ENCODE measurements around the gene GABRR3. TPM values are rescaled to one million over a fixed set of nuclear protein-coding genes. Genes with fewer than 3 reads are reported as not detected.

GABRR3 gene
- total RNA-seq, 1 experiment from 2014 or later: not detected

GRCh38 chr3:98010194-98010882 lies 24.8 kb downstream of the GABRR3 start:
- BruUV-seq (replicated peaks): no TSS peak
- Histone ChIP-seq H3K9me3 (ENCODE audit: low read length) (no peaks in the 10 kb centered on the region), H3K79me2 (ENCODE audit: low read length) (no peaks in the 10 kb centered on the region), H3K27me3 (ENCODE audit: low read length) (no peaks in the 10 kb centered on the region), H4K20me1 (ENCODE audit: low read length) (no peaks in the 10 kb centered on the region), H3K4me2 (ENCODE audit: low read length) (no peak overlapping the region), H3K4me1 (ENCODE audit: insufficient read depth, low read length) (peaks cover 8% of the 10 kb centered on the region; the same call in 1 of the 2 replicates), H3K9ac (ENCODE audit: low read length) (no peak overlapping the region), H3K36me3 (ENCODE audit: low read depth, low read length) (no peaks in the 10 kb centered on the region), H2AFZ (ENCODE audit: low read length) (no peak overlapping the region), H3K27ac (ENCODE audit: low read length) (no peak overlapping the region), H3F3A (ENCODE audit: low read length, unreplicated experiment) (no peaks in the 10 kb centered on the region), H3K9me2 (replicated peaks; ENCODE audit: low read length) (0 out of 2 replicates have a peak, but pooled peaks cover 4% of the 10 kb centered on the region), H3K4me3 (ENCODE audit: low read length) (no peak overlapping the region)
- intact Hi-C loops (cut with micrococcal nuclease): no loop called here
- ChIA-PET CTCF (interaction anchor here (0.6 kb wide), 1 partner anchor 1676 kb away, joined by 3 read pairs; no protein-coding TSS in a partner anchor), POLR2A (ENCODE audit: unreplicated experiment) (no interaction called here)
- no peak for ATAC-seq
- DNase-seq: no peak
- no peak for TF ChIP-seq EZH2phosphoT487 (IDR thresholded peaks at IDR 0.05; ENCODE audit: borderline replicate concordance, low read length)
- no peak for TF ChIP-seq CTCF (conservative IDR thresholded peaks at IDR 0.05; ENCODE audit: low read depth, low read length)
- no peak for TF ChIP-seq EZH2 (IDR thresholded peaks at IDR 0.05; ENCODE audit: low read length, unreplicated experiment)

- Histone ChIP-seq H3K27me3 (ENCODE audit: low read length) (no peaks in the 10 kb centered on the region), H3F3A (ENCODE audit: low read length, unreplicated experiment) (no peaks in the 10 kb centered on the region), H4K20me1 (ENCODE audit: low read length) (no peaks in the 10 kb centered on the region), H3K4me1 (ENCODE audit: insufficient read depth, low read length) (peaks cover 6% of the 10 kb centered on the region; the same call in 1 of the 2 replicates), H3K79me2 (ENCODE audit: low read length) (no peaks in the 10 kb centered on the region), H3K27ac (ENCODE audit: low read length) (no peak overlapping the region), H3K4me3 (ENCODE audit: low read length) (no peak overlapping the region), H3K4me2 (ENCODE audit: low read length) (no peak overlapping the region), H2AFZ (ENCODE audit: low read length) (no peak overlapping the region), H3K9me3 (ENCODE audit: low read length) (no peaks in the 10 kb centered on the region), H3K36me3 (ENCODE audit: low read depth, low read length) (no peaks in the 10 kb centered on the region), H3K9me2 (replicated peaks; ENCODE audit: low read length) (0 out of 2 replicates have a peak, but pooled peaks cover 4% of the 10 kb centered on the region), H3K9ac (ENCODE audit: low read length) (no peak overlapping the region)
- ChIA-PET POLR2A (ENCODE audit: unreplicated experiment) (no interaction called here), CTCF (no interaction called here)
- BruUV-seq (replicated peaks): no TSS peak
- no peak for TF ChIP-seq CTCF (conservative IDR thresholded peaks at IDR 0.05; ENCODE audit: low read depth, low read length)
- no peak for TF ChIP-seq EZH2phosphoT487 (IDR thresholded peaks at IDR 0.05; ENCODE audit: borderline replicate concordance, low read length)
- TF ChIP-seq EZH2 (IDR thresholded peaks at IDR 0.05; ENCODE audit: low read length, unreplicated experiment): no peak
- intact Hi-C loops (cut with micrococcal nuclease): no loop called here
- ATAC-seq (no peak), DNase-seq (no peak)
Observed at GRCh38 chr3:98008855-98009254, 26.3 kb downstream of the GABRR3 start.

- Histone ChIP-seq H3K27me3 (ENCODE audit: low read length) (peaks cover 8% of the 10 kb centered on the region; the same call in 1 of the 2 replicates), H3K27ac (ENCODE audit: low read length) (no peak overlapping the region), H3K9ac (ENCODE audit: low read length) (no peak overlapping the region), H3K4me3 (ENCODE audit: low read length) (no peak overlapping the region), H3F3A (ENCODE audit: low read length, unreplicated experiment) (no peaks in the 10 kb centered on the region), H3K9me3 (ENCODE audit: low read length) (no peaks in the 10 kb centered on the region), H3K9me2 (replicated peaks; ENCODE audit: low read length) (no peaks in the 10 kb centered on the region), H3K4me2 (ENCODE audit: low read length) (no peak overlapping the region), H4K20me1 (ENCODE audit: low read length) (no peaks in the 10 kb centered on the region), H3K79me2 (ENCODE audit: low read length) (no peaks in the 10 kb centered on the region), H3K4me1 (ENCODE audit: insufficient read depth, low read length) (no peaks in the 10 kb centered on the region), H3K36me3 (ENCODE audit: low read depth, low read length) (no peaks in the 10 kb centered on the region), H2AFZ (ENCODE audit: low read length) (no peak overlapping the region)
- intact Hi-C loops (cut with micrococcal nuclease): no loop called here
- ChIA-PET CTCF (no interaction called here), POLR2A (ENCODE audit: unreplicated experiment) (no interaction called here)
- DNase-seq (no peak), ATAC-seq (no peak)
- TF ChIP-seq EZH2phosphoT487 (IDR thresholded peaks at IDR 0.05; ENCODE audit: borderline replicate concordance, low read length): no peak
- no peak for TF ChIP-seq CTCF (conservative IDR thresholded peaks at IDR 0.05; ENCODE audit: low read depth, low read length)
- TF ChIP-seq EZH2 (IDR thresholded peaks at IDR 0.05; ENCODE audit: low read length, unreplicated experiment): no peak
- no TSS peak for BruUV-seq (replicated peaks)
Observed at GRCh38 chr3:98005438-98005837, 29.7 kb downstream of the GABRR3 start.

Data from PC-3 (cell line).